HG02973 (cell line): ENCODE data around the gene VCL.
"Not testable (repeated sequence)": the region's sequence is repeated elsewhere in the genome, so short reads cannot be mapped to it uniquely, and the experiment has no call there.

Experiments used
- ATAC-seq: cut with Tn5 transposase; IDR thresholded peaks from one replicate; pipeline ENCODE4 v1.9.1; 2021; ENCODE audit warnings: moderate library complexity; ENCODE audit not compliant: unreplicated experiment

VCL gene

DNA sequence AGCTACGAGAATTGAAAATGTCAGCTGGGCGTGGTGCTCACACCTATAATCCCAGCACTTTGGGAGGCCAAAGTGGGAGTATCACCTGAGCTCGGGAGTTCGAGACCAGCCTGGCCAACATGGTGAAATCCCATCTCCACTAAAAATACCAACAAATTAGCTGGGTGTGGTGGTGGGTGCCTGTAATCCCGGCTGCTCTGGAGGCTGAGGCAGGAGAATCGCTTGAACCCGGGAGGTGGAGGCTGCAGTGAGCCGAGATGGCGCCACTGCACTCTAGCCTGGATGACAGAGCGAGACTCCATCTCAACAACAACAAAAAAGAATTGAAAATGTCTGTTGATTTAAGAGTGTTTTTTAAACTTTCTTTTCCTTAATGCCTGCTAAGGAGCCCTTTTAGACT lies 149.1 kb downstream of the VCL start:
- ATAC-seq: not testable (repeated sequence)

DNA sequence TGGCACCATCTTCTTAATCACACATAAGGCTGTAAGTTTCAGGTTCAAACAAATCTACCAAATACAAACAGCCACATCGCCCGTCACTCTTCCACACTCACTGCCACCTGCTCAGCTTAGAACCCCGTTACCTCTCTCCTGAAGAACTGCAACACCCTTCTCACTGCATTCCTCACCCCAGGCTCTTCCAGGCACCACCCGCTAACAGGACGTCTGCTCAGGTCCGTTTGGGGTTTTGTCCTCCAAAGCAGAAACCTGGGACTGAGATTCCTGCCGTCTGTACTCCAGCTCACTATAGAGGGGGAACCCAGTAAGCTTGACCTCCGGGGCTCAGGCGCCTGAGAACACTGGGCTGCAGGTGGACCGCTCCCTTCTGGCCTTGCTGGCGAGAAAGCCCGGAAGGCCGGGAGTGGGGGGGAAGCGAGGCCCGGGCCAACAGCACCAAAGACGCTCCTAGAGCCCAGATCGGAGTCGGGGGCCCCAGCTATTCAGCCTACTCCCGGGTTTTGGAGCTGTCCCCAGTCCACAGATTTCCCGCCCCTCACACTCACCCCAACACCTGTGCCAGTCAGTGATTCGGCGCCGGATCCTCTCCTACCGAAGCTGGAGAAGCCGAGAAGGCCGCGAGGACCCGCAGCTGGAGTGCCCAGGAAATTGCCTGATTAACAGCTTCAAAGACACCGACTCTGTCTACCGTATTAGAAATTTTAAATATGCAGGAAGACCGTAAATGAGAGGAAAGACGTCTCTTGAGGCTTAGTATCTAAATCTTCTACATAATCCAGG lies 152.5 kb downstream of the VCL start, which contains the start of gene AP3M1:
Gene AP3M1 (minus strand): TSS at position 625 of the 786 bp plus-strand sequence. CDS start 12,449 bp downstream, outside the sequence.
- peak; percentile 34 for ATAC-seq

DNA sequence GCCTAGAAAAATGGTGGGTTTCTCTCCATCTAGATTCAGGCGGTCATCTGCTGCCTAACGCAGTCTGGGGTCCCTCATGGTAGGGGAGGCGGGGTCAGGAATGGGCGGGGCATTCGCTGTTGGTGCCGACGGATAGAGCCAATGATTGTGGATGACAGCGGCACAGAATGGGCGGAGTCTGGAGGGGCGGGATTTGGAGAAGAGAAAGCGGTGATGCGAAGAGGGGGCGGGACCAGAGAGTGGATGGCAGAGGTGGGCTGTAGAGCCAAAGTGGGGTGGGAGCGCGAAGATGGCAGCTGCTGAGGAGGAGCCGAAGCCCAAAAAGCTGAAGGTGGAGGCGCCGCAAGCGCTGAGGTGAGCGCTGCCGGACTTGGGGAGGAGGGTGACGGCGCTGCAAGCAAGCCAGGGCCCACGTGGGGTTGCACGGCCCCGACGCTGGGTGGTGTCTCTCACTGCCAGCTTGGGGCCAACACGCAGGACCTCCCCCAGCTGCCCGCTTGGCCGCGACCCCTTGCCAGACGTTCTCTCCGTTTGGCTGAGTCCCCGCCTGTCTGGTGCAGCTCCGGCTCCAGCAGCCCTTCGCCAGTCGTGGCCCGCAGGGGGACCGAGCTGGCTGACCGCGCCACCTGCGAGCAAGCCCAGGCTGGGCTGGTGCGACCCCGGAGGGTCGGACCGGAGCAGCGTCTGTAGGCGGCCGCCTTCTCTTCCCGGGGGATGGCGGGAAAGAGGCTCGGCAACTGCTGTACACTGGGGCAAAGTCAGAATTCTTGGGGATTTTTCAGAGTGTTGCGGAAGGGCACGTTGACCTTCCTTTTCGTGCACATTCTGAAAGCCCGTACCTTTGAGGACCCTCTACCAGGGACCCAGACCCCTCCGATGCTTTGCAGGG lies 153.3 kb downstream of the VCL start, which contains the start of gene ADK:
Gene ADK (plus strand): TSS at position 232 of the 889 bp plus-strand sequence. CDS start 58 bp downstream, at position 290.
- ATAC-seq: peak; percentile 77

DNA sequence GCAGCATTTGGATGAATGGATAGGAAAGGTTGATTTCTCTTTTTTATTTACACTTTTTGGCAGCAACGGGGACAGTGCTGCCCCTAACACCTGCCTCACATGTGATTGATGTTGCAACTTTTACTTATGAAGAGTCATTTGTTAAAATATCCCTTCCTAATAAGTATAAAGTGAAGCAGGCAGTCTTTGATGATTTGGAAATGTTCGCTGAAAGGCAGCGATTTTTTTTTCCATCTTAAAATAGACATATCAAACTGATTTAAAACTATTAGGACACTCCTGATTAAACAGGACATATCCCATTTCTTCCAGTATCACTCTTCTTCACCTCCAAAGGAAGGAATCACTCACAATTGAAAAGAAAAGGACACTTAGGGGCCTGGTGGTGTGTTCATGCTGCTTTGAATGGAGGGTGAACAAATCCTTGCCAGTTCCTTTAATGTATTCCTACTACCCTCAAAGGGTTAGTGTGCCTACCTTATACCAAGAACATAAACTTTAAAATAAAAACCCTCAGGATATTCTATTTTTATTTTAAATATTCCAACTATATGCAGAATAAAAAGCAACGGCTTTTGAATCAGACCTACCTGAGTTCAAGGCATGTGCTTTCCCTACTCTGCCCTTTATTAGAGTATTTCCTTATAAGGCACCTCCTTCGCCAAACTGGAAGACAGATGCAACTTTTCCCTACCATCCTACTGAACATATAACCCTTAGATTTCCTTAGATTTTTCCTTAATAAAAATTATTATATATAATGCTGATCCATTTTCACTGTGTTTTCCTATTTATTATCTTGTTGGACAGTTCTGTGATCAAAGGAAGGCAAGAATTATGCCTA lies 154.2 kb downstream of the VCL start:
- ATAC-seq: no peak

DNA sequence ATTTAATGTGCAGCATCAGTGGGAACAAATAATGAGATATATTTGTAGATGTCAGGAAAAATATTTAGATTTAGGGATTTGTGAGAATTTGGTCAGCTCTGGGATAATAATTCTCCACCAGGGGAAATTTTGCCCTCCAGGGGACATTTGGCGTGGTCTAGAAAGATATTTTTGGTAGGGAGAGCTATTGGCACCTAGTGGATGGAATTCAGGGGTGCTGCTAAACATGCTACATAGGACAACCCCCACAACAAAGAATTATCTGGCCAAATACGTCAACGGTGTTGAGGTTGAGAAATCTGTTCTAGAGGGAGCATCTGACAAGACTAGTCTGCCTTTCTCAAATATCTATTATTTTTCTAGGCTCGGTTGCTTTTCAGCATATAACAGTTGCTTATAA lies 155.2 kb downstream of the VCL start:
- ATAC-seq: no peak

DNA sequence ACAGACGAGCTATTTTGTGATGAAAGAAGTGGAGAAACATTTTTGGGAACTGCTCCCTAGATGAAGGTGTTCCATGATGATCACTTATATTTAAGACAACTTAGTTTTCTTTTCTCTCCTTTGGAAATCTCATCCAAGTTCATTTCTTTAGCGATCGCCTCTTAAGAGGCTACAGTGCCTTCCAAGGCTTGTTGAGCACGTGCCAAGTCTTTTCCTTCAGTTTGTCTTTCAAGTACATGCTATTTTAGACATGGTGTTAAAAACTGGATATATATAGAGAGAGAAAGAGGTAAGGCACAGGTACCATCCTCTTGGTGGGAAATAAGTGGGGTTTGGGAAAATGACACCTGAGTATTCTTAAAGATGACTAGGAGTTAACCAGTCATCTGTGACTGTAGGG lies 155.8 kb downstream of the VCL start:
- ATAC-seq: no peak

DNA sequence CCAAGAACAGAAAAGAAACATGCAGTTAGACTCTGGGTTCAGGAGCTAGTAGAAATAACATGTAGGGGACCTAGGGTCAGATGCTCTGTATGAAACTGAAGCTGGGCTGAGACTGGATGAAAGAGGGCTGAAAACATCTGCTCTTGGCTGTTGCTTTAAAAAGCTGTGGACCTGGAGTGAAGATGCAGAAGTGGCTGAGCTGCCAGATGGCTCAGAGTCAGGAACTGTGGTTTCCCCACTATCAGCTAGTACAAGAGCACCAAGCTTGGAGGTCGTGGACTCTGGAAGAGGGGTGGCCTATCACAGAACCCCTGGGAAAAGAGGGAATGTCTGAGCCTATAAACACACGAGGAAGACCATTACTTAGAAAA lies 159.0 kb downstream of the VCL start:
- no peak for ATAC-seq

DNA sequence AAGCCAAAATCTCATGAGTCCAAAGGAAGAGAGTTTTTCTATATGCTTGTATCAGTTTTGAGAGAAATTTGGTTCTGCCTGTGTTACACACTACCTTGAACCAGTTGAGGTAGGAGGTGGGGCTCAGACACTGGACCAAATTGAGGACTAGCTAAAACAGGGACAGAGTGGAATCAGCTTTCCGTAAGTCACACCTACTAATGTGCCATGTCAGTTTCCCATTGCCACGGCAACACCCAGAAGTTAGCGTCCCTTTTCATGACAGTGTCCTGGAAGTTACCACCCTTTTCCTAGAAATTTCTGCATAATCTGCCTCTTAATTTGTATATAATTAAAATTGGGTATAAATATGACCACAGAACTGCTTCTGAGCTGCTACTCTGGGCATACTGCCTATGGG lies 162.1 kb downstream of the VCL start:
- ATAC-seq: no peak

DNA sequence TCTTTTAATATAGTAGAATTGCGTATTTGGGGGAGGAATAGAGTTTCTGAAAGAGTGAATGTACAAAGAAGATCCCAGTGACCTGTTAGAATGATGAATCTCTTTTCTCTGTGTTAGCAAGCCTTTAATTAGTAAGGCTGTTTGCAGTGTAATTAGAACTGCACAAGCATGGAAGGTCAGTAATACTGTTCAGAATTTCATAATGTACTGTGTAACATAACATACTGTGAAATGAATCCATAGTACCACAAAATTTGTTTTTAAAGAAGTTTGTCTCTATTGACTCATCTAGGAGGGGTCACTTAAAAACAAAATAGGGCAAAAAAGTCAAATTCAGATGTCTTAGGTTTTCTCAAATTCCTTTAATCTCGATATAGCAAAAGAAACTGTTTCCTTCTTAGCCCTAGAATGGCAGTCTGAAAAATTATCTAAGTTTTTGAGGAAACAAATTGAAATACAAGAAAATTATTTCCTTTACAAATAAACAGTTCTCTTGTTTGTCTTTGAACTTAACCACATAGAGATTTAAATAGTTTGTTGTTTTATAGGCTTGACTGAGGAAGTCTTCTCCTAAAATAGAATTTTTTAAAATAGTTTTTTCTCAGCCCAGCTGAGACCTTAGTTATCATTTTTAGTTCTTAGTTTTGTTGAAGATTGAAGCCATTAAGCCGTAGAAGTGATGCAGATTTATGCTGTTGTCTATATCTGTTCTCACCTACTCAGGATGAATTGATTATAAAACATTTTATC lies 165.6 kb downstream of the VCL start:
- no peak for ATAC-seq

DNA sequence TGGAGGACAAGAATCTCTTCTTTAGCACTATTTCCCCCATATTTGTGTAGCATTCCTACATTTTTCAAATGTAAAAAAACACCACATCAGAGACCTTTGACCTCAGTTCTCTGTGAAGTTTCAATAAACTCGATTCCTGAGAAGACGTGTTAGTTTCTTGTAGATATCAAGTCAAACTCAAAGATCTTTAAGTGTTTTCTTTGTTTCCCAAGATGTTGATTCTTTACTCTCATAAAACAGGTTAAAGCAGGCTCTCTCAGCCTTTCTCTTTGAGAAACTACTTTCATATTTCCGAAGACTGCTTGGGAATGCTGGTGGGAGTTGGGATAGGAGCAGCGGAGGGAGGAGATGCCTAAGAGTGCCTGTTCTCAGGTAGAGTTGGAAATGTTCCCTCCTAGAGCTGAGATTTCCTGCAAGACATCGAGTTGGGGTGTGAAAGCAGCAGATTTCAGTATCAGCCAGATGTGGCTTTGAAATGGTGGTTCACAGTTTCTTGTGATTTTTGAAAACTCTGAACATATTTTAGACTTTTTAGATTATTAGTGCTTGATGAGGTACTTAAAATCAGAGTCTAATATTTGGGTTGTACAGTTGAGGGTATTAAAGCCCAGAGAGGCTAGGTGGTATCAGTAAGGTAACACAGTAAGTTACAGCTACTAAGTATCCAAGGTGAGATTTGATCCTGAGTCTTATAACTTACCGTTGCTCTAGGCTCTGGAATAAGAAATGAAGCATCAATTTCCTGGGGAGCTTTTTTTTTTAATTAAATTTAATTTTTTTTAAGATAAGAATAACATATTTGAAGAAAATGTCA lies 167.0 kb downstream of the VCL start:
- ATAC-seq: no peak

DNA sequence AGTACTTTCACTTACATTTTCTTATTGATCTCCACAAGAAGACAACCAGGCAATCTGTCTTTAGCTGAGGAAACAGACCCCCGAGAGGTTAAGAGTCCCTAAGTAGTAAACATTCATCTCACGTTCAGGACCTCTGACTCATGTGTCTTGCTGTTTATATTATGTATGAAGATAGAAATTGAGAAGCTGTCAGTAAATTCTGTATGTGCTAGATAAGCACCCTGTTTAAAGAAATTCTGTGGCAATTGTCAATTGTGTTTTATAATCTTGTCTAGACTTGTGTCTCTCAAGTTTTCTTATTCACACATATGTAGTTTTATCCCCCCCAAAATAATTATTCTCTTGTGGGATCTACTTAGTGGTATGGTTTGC lies 167.6 kb downstream of the VCL start:
- no peak for ATAC-seq

DNA sequence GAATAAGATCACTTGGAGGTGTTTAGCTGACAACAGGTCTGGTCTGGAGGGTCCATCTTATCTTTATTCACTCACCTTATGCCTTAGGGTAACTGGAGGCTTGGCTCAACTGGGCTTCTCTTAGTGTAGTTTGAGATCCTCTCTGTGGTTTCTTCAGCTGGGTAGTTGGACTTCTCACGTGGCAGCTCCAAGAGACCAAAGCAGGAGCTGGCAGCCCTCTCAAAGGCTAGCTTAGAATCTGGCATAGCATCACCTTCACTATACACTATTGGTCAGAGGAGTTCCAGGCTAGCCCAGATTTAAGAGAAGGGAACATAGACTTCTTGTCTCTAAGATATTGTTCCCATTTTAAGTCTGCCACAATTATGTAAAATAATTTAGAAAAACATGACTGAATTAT lies 169.5 kb downstream of the VCL start:
- no peak for ATAC-seq
